ENCODE measurements around the gene RCBTB2.

DNA sequence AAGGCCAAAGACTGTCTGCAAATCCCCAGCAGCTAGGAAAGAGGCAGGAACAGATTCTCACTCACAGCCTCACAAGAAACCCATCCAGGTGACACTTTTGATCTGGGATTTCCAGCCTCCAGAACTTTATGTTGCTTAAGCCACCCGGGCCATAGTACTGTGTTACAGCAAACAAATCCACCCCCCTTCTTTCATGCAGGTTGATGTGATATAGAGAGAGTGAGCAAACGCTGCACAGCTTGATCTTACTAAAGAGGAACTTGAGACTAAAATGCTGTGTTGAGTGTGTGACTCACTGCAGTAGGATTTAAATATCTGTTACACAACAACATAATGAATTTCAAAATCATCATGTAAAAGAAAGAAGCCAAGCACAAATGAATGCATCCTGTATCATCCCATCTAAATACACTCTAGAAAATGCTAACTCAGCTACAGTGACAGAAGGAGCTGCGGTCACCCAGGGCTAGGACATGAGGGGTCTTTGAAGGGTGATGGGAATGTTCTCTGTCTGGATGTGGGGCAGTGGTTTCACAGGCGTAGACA, 32.2 kb downstream of the RCBTB2 start:
- TF ChIP-seq, protein P1, sequence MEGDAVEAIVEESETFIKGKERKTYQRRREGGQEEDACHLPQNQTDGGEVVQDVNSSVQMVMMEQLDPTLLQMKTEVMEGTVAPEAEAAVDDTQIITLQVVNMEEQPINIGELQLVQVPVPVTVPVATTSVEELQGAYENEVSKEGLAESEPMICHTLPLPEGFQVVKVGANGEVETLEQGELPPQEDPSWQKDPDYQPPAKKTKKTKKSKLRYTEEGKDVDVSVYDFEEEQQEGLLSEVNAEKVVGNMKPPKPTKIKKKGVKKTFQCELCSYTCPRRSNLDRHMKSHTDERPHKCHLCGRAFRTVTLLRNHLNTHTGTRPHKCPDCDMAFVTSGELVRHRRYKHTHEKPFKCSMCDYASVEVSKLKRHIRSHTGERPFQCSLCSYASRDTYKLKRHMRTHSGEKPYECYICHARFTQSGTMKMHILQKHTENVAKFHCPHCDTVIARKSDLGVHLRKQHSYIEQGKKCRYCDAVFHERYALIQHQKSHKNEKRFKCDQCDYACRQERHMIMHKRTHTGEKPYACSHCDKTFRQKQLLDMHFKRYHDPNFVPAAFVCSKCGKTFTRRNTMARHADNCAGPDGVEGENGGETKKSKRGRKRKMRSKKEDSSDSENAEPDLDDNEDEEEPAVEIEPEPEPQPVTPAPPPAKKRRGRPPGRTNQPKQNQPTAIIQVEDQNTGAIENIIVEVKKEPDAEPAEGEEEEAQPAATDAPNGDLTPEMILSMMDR (IDR thresholded peaks at IDR 0.05 in 4 of 5, conservative IDR thresholded peaks at IDR 0.05 in 1 of 5), result no peak
- no peak for TF ChIP-seq POLR2A (IDR thresholded peaks at IDR 0.05)

Data from gastrocnemius medialis (tissue), 4 donors.